Measurements from ENCODE around the gene BICRA.
"Not testable (repeated sequence)": the region's sequence is repeated elsewhere in the genome, so short reads cannot be mapped to it uniquely, and the experiment has no call there.

Gene BICRA

GRCh38 chr19:47745010-47745901 is 136.3 kb downstream of the BICRA start, which contains the start of gene NOP53:
NOP53 (plus strand) TSS chr19:47745546; CDS start chr19:47745560, 14 bp downstream.
- TF ChIP-seq CTCF (IDR thresholded peaks at IDR 0.05; ENCODE audit: insufficient read depth, missing control alignments), result no peak
- FAIRE-seq (no peak), DNase-seq (ENCODE audit: insufficient read length, low spot score) (peak; percentile 97)

- not testable (repeated sequence) for DNase-seq (ENCODE audit: insufficient read length, low spot score); FAIRE-seq
Observed at GRCh38 chr19:47746129-47746528, 137.2 kb downstream of the BICRA start.

- TF ChIP-seq CTCF (IDR thresholded peaks at IDR 0.05; ENCODE audit: insufficient read depth, missing control alignments), result no peak
- DNase-seq (ENCODE audit: insufficient read length, low spot score) (no peak), FAIRE-seq (no peak)
Observed at GRCh38 chr19:47749326-47749725, 140.4 kb downstream of the BICRA start.

- no peak for TF ChIP-seq CTCF (IDR thresholded peaks at IDR 0.05; ENCODE audit: insufficient read depth, missing control alignments)
Observed at GRCh38 chr19:47750752-47751151, 141.8 kb downstream of the BICRA start.

GRCh38 chr19:47752440-47753211 is 143.7 kb downstream of the BICRA start:
- no peak for DNase-seq (ENCODE audit: insufficient read length, low spot score)
- no peak for FAIRE-seq

More at GRCh38 chr19:47750752-47751151, 141.8 kb downstream of the BICRA start:
- DNase-seq (ENCODE audit: insufficient read length, low spot score) (no peak), FAIRE-seq (no peak)

More at GRCh38 chr19:47752440-47753211, 143.7 kb downstream of the BICRA start:
- TF ChIP-seq CTCF (IDR thresholded peaks at IDR 0.05; ENCODE audit: insufficient read depth, missing control alignments), result no peak
